Stimulated activated CD4-positive, alpha-beta T cell treated with anti-CD3 and anti-CD28 coated beads, TNF-alpha, amount 100 ng/mL, for 4 hours (primary cell): ENCODE measurements around the gene PSMA3.
A peak's percentile ranks its signal among the peaks of the same experiment; 100 is the strongest.
"Not testable (repeated sequence)": the region's sequence is repeated elsewhere in the genome, so short reads cannot be mapped to it uniquely, and the experiment has no call there.

Experiments
- DNase-seq, 3 experiments: peaks; one replicate each; pipeline ENCODE4 v3.0.0-alpha.2; 2020; ENCODE audit warnings: low read depth in 3 of 3

PSMA3 gene

DNA sequence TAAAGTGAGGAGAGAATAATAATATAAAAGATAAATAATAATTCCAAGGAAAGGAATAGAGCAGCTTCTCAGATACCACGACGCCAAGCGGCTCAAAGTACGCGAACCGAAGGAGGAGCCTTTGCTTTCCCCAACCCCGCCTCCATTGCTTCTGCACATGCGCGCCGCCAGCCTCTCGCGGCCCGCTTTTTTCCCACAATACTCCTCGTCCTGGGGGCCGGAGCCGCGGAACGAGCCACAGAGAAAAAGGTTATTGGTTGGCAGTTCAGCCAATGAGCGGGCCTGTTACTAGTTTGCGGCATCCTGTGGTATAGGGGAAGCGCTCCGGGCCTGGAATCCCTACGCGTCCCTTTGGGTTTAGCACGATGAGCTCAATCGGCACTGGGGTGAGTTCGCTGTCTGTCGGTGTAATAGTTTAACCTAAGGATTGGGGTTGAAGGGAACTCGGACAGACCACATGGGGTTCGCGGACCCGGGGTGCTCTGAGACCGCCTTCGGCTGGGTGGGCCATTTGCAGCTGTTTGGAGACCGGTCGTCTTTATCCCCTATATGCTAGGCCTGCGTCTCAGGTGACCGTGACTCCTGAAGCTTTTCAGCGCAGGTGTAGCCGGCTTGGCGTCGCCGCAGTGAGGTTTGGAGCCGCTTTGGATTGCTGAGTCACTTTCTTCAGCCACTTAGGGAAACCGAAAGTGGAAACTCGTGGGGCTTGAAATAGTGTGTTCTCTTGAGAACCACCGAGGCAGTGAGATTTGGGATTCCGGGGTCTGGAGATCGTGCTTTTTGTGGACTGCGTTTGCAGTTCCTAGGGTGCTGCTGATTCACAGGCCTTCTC lies at the start of gene PSMA3:
Gene PSMA3 (plus strand): TSS at position 288 of the 832 bp plus-strand sequence. CDS start 78 bp downstream, at position 366.
- DNase-seq: peak; percentile 90 to 96 (median 95)

DNA sequence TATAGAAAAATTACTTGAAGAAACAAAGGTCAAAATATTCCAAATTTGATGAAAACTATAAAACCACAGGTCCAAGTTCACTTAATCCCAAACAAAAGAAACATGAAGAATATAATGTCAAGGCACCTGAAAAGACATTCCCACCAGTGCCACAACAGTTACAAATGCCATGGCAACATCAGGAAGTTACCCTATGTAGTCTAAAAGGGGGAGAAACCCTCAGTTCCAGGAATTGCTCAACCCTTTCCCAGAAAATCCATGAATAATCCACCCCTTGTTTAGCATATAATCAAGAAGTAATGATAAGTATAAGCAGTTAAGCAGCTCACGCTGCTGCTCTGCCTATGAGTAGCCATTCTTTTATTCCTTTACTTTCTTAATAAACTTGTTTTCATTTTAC lies 48.4 kb upstream of the PSMA3 start:
- no peak for DNase-seq

DNA sequence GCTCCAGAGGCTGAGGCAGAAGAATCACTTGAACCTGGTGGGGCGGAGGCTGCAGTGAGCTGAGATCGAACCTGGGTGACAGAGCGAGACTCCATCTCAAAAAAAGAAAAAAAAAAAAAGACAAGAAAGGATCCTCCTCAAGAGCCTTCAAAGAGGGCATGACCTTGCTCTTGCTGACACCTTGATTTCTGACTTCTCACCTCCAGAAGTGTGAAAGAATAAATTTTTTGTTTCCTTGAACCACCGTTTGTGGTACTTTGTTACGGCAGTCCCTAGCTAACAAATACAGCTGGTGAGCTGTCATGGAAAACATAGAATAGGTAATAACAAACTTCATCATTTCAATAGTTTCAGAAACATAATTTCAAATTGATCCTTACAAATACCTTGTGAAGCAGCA lies 46.6 kb upstream of the PSMA3 start:
- no peak for DNase-seq

DNA sequence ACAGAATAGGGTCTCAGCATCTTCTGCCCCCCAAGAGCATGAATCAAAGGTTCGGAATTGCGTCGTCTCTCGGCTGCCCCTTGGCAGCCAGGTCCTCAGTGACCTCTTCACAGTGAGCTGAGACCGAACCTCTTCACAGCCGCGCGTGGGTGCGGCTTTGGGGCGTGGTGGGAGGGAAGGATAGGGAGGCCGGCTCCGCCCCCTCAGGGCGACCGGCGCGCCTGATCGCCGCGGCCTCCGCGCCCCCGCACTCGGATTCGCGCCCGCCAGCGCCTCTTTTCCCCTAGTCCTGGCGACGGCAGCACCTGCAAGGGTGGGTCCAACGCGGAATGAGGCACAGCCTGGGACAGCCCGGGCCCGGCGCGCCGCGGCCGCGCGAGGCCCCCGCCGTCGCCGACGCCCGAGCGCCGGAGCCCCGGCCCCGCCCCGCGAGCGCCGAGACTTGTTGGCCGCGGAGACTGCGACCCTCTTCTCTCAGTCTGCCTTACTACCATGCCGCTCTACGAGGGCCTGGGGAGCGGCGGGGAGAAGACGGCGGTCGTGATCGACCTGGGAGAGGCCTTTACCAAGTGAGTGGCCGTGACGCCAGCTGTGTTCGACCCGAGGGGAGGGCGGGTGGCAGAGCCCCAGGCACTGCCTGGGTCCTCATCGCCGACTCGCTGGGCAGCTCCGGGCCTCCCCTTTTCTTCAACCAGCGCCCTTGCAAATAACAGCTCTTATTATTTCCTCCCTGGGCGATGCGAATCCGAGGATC lies 44.7 kb upstream of the PSMA3 start, which contains the start of gene ACTR10:
Gene ACTR10 (plus strand): TSS at position 424 of the 754 bp plus-strand sequence. CDS start 69 bp downstream, at position 493.
- DNase-seq: peak; percentile 77 to 83 (median 81)

DNA sequence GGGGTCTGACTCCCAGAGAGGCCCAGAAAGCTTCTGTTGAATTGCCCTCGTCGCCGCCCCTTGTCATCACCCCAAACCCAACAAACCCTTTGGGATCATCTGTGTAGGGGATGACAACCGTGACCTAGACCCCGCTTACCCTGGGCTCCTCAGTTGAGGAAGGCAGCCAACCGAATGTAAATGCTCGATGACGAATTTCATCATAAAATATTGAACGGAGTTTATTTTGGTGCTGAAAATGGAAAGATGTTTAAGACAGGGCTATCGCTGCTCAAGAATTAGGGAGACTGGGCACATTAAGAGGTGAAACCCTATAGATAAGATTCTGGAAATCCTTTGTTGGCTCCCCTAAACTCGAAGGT lies 44.2 kb upstream of the PSMA3 start:
- DNase-seq: no peak

DNA sequence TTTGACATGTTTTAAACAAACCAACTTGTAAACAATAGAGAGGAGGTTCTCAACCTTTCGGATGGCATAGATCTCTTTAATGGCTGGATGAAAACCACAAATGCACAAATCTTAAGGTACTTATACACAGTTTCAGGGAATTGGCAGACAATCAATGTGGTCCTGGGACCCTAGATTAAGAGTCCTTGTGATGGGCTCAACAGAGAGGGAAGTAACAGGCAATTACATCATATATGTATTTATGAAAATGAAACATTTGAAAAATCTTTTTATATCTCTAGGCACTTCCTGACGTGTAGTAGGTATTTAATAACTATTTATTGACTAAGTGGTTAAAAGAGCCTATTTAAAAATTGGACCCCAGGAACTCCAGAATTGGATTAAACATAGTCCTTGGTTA lies 43.8 kb upstream of the PSMA3 start:
- no peak for DNase-seq

DNA sequence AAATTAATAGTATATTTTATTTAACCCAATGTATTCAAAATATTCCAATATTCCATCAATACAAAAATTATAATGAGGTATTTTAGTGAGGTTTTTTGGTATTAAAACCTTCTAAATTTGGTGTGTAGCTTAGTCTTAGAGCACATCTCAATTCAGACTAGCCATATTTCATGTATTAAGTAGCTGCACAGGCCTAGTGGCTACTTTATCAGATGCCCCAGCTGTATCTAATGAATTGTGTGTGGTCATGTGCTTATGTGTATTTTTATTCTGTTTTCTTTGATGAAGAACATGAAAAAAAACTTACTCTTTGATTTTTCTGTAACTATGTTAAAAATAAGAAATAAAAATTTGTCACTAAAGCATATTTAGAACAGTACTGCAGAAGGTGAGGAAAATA lies 31.5 kb upstream of the PSMA3 start:
- DNase-seq: no peak

DNA sequence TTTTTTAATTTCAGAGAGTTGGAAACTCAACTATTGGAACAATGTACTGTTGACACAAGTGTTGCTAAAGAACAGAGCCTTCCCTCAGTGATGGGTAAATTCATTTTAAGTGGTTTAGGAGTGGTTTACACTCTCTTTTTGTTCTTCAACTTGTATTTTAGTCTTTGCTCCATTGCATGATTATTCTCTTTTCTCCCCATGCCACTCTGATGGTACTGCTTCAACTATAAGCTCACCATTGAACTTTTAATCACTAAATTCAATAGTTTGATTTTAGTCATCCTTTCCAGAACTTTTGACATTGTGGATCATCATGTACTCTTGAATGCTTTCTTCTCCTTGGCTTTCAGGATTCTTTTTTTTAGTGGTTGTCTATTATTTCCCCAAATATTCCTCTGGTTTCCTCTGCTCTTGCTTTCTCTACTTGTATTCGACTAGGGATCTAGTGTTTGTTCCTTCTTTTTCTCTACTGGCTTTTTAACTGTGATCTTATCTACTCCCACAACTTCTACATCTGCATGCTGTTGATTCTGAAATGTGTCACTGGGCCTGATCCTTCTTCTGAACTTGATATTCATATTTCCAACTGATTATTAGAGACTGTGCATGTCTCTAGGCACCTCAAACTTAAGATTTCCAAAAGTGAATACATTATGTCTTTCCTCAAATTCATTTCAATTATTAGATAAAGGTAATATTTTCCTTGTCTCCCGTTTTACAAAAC lies 29.3 kb upstream of the PSMA3 start:
- DNase-seq: no peak

DNA sequence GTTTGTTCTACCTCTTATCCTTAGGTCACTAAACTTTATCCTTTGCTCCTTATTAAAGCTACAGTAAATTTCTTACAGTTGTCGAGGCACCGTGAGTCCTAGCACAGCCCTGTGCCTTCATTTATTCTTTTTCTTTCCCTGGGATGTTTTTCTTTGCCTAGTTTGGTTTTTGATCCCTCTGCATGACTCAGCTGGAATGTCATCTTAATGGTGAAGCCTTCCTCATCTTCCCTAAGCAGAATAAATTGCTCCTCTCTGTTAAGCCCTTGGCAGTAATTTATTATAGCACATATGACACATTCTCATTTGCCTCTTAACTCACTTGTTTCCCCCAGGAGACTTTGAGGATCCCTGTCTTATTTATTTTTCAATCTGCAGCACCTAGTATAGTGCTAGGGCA lies 28.1 kb upstream of the PSMA3 start:
- DNase-seq: no peak

DNA sequence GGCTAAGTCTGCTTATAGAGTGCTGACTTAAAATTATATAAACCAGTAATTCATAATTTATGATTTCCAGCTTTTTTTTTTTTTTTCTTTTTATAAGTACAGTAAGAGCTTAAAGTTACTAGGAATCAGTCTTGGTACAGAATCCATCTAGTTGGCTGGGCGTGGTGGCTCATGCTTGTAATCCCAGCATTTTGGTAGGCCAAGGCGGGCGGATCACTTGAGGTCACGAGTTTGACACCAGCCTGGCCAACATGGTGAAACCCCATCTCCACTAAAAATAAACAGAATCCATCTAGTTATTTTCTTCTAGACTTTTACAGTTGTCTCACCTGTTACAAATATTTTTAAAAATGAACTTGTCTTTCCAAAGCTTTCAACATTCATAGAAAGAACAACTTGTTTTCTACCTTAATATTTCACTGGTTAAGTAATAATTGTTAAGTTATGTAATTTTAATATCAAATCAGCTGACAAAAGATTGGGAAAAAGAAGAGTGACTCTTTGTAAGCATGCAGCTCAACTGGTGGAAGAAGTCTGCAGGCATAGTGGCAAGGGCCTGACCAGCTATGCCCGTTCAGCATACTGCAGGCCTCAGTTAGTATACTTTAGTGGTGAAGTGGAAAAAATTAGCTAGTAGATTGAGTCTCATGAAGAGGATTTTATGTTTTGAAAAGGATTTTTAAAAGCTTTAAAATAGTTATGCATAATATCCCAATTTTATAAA lies 17.4 kb upstream of the PSMA3 start:
- DNase-seq: no peak

DNA sequence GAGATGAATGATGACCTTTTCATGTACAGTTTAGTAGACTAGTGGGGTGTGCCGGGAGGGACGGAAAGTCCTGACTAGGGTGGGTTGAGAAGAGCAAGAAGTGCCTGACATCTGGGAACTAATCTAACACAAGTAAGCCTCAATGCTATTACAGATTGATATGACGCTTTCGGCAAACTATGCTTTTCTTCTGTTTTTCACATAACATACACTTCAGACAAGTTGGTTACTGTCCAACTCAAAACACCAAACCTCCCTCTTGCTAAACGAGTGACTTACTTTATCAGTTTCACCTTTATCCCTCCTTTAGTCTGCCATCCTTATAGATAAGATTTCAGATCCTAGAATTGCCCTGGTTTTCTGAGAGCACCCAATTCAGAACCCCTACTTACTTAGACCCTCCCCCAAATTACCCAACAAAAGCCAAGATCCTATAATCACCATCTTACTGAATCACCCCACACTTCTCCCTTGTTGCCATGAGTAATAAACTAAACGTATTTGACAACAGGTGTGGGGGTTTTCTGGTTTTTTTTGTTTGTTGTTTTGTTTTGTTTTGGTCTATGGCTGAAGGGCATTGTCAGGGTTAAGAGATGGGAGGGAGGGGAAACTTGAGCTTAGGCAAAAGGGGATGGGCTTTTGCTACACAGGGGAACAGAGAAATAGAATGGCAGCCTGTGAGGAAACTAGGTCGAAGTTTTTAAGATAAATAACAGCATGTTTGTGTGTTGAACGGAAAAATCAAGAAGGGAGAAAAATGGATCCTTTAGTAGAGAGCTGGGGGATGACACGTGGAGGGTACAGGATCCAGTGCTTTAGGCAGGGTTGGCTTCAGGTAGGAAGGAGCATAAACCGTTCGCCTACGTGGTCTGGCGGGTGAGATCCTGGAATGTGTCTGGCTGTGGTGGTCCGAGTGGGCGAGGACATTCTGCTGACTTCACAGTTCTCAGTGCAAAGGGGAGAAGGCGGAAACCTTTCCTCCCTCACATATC lies 6.1 kb upstream of the PSMA3 start:
- no peak for DNase-seq

DNA sequence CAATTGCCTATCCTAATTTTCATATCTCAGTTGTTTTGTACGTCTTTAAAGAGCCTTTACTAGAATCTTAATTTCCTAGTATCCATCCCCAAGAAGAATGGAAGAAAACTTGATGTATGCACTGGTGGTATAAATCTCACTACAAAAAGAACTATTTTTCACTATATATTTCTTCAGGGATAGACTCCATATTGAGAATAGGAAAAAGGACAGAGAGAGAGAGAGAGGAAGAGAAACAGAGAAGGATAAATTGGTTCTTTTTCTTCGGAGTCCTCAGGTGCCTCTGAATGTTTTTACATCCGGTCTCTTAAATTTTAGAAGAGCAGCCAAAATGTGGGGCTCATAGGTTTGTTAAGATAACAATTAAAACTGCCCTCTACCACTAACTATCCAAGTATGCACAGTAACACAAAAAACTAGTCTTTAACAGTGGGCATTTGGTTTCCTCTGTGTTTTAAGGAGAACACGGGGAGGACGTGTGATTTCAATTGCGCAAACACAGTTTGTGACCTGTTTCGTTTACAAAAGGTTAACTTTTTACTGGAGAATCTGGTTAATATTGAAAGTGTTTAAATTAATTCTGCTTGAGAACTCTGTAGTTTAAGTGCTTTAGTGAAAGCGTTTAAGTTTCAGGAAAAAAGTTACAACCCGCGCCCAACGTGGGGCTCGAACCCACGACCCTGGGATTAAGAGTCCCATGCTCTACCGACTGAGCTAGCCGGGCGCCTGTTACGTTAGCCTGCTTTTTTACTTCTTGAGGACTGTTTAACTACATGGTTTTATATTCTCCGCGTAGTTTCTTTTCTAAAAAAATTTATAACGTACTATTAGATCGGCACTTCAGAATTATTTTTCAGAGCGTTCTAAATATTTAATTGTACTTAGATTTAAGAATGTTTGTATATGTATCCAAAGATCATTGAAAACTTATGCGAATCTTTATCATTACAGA lies 5.1 kb upstream of the PSMA3 start:
- DNase-seq: peak; percentile 73 to 81 (median 80)

DNA sequence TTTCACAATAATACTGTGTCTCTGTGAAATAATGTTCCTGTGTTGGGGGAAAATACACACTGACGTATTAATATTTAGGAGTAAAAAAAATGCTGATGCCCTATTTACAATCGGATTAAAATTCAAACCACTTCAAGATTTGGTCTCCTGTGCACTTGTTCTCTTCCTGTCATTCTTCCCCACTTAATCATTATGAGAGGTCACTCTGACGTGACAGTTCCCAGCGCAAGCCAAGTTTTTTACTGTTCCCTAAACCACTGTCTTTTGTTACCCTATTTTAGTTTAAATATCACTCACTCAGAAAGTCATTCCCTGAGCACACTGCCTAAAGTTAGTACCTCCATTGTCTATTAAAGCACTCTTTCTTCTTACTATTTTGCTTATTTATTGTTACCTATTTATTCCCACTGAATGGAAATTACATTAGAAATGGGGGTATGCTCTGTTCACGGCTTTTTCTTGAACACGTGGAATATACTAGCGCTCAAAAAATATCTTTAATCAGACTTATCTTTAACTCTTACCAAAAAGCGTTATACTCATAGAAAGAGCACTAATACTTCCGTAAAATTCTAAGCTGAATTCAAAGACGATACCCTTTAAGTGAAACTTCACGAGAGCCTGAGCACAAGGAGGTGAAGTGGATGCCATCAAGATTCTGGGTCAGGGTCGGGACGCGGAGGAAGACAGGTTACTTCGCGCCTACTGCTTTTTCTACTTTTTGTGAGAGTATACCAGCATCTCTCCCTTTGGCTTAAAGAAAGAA lies 670 bp upstream of the PSMA3 start:
- DNase-seq: no peak

DNA sequence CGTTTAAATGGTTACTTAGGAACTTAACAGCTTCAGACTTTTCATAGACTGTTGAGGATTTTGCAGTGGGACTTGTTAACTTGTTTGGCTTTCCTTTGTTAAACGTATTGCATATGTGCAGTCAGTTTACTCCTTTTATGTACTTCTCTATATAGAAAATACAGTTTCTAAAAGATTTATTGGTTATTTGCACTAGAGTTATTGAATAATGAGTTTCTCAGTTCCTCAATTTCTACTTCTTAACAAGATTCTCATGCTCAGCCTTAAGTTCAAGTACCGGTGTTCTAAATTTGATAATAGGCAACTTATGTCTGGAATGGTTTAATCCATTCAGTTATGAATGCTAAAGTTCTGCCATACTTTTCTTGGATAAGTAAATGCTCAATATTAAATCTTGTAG lies 919 bp downstream of the PSMA3 start:
- no peak for DNase-seq

DNA sequence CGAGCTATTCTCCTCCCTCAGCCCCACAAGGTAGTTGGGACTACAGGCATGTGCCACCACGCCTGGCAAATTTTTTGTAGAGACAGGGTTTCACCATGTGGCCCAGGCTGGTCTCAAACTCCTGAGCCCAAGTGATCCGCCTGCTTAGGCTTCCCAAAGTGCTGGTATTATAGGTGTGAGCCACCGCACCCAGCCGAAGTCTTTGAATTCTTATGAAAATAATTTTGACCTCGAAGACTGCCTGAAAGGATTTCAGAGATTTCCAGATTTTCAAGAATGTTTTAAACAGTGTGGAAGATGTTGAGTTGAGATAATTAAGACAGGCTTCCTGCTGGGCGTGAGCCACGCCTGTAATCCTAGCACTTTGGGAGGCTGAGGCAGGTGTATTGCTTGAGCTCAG lies 5.0 kb downstream of the PSMA3 start:
- DNase-seq: no peak

DNA sequence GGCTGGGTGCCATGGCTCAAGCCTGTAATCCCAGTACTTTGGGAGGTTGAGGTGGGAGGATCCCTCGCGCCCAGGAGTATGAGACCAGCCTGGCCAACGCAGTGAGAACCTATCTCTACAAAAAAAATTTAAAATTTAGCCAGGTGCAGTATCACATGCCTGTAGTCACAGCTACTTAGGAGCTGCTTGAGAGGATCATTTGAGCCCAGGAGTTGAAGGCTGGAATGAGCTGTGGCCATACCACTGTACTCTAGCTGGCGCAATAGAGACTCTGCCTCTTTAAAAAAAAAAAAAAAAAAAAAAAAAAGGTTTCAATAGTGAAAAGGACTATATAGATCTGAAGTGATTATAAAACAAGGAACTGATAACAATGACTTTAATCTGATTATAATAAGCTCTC lies 13.5 kb downstream of the PSMA3 start:
- no peak for DNase-seq

DNA sequence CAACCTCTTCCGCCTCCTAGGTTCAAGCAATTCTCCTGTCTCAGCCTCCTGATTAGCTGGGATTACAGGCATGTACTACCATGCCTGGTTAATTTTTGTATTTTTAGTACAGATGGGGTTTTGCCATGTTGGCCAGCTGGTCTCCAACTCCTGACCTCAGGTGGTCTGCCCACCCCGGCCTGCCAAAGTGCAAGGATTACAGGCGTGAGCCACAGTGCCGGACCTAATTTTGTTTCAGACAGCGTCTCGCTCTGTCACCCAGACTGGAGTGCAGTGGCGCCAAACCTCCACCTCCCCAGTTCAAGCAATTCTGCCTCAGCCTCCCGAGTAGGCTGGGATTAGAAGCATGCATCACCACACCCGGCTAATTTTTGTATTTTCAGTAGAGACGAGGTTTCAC lies 17.4 kb downstream of the PSMA3 start:
- not testable (repeated sequence) for DNase-seq

DNA sequence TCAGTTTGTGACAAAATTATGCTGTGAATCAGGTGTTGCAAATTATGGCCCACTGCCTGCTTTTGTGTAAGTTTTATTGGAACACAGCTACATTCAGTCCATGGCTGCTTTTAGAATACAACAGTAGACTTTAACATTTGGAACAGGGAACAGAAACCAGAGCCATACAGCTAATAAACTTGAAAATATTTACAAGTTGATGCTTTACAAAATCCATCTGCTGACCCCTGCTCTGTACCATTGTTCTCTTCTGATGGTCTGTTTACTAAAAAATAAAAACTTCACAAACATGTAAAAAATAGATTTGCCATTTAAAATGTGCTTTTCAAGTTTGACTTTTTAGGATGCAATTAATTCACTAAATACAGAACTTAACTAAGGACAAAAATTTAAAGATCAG lies 20.8 kb downstream of the PSMA3 start:
- DNase-seq: no peak

DNA sequence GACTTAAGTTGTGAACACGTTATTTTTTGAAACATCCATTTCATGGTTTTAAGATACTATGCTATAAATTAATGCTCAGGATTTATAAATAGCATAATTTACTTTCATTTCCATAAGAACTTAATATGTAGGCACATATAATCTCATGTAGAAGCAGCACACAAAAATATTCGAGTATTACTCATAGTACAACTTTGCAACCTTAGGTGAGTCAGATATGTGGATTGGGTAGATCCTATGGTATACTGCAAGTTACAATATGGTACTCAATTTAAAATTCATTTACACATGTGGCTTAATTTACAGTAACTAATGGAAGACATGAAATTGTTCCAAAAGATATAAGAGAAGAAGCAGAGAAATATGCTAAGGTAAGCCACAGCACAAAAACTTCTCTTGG lies 26.0 kb downstream of the PSMA3 start:
- no peak for DNase-seq
